OCI-LY1 (cell line): ENCODE measurements around the gene PCDHA1.
"Not testable (repeated sequence)": the region's sequence is repeated elsewhere in the genome, so short reads cannot be mapped to it uniquely, and the experiment has no call there.

ENCODE experiments used
- H2AFZ ChIP-seq: fragments of 200-600 bp; sonication (generic), shearing (Covaris generic); 2 replicates; pipeline ENCODE4 v1.6.0; 2014; ENCODE audit warnings: antibody characterized with exemption, mild to moderate bottlenecking, low read length
- H3F3A ChIP-seq: fragments of 200-600 bp; sonication (generic), shearing (Covaris generic); 2 replicates; pipeline ENCODE4 v1.6.0; 2014; ENCODE audit warnings: mild to moderate bottlenecking, antibody characterized with exemption, low read length, moderate library complexity; ENCODE audit not compliant: insufficient read depth
- H3K27ac ChIP-seq: fragments of 200-600 bp; sonication (generic); 2 replicates; pipeline ENCODE4 v1.5.1; 2014; ENCODE audit warnings: low read length, mixed run types, mild to moderate bottlenecking, low read depth; ENCODE audit not compliant: poor library complexity, severe bottlenecking
- H3K27me3 ChIP-seq: fragments of 200-600 bp; sonication (generic); 2 replicates; pipeline ENCODE4 v1.6.0; 2014; ENCODE audit warnings: antibody characterized with exemption, mild to moderate bottlenecking, low read length, moderate library complexity; ENCODE audit not compliant: insufficient read depth
- H3K36me3 ChIP-seq: fragments of 200-600 bp; sonication (generic); 2 replicates; pipeline ENCODE4 v1.6.1; 2014; ENCODE audit warnings: mild to moderate bottlenecking, antibody characterized with exemption, low read length, moderate library complexity, mixed read lengths; ENCODE audit not compliant: insufficient read depth
- H3K4me1 ChIP-seq: fragments of 200-600 bp; sonication (generic); 2 replicates; pipeline ENCODE4 v1.5.1; 2014; ENCODE audit warnings: mild to moderate bottlenecking, low read length, moderate library complexity; ENCODE audit not compliant: insufficient read depth, severe bottlenecking
- H3K4me2 ChIP-seq: fragments of 200-600 bp; sonication (generic), shearing (Covaris generic); 2 replicates; pipeline ENCODE4 v1.6.1; 2014; ENCODE audit warnings: low read length
- H3K4me3 ChIP-seq: fragments of 200-600 bp; sonication (generic); 2 replicates; pipeline ENCODE4 v1.5.1; 2014; ENCODE audit warnings: low read length, low read depth, mild to moderate bottlenecking, mixed read lengths; ENCODE audit not compliant: poor library complexity, severe bottlenecking
- H3K79me2 ChIP-seq: fragments of 200-600 bp; shearing (Covaris generic); 2 replicates; pipeline ENCODE4 v1.6.1; 2016; ENCODE audit warnings: mixed run types, low read length, mixed read lengths; ENCODE audit not compliant: insufficient read depth
- H3K9ac ChIP-seq: fragments of 200-600 bp; sonication (generic), shearing (Covaris generic); 2 replicates; pipeline ENCODE4 v1.6.1; 2014; ENCODE audit warnings: mild to moderate bottlenecking, low read length, mixed read lengths
- H3K9me2 ChIP-seq: fragments of 200-600 bp; sonication (generic), shearing (Covaris generic); 2 replicates; pipeline ENCODE4 v1.6.1; 2014; ENCODE audit warnings: low read depth, mild to moderate bottlenecking, low read length, mixed read lengths
- H3K9me3 ChIP-seq: fragments of 200-600 bp; shearing (Covaris generic); 2 replicates; pipeline ENCODE4 v1.6.1; 2014; ENCODE audit warnings: low read length, mixed read lengths
- H4K20me1 ChIP-seq: fragments of 200-600 bp; sonication (generic), shearing (Covaris generic); 2 replicates; pipeline ENCODE4 v1.6.0; 2016; ENCODE audit warnings: mild to moderate bottlenecking, low read length; ENCODE audit not compliant: insufficient read depth
- CTCF ChIP-seq: fragments of 200-600 bp; sonication (generic), shearing (Covaris generic); IDR thresholded peaks from 2 replicates; pipeline ENCODE4 v1.5.1; 2017; ENCODE audit warnings: mild to moderate bottlenecking, antibody characterized with exemption, low read length, moderate library complexity, mixed read lengths
- EZH2 ChIP-seq: fragments of 200-600 bp; sonication (generic), shearing (Covaris generic); IDR thresholded peaks from 2 replicates; pipeline ENCODE4 v1.8.0; 2017; ENCODE audit warnings: borderline replicate concordance, mixed run types, mild to moderate bottlenecking, antibody characterized with exemption, low read length, moderate library complexity, mixed read lengths

The PCDHA1 gene

DNA sequence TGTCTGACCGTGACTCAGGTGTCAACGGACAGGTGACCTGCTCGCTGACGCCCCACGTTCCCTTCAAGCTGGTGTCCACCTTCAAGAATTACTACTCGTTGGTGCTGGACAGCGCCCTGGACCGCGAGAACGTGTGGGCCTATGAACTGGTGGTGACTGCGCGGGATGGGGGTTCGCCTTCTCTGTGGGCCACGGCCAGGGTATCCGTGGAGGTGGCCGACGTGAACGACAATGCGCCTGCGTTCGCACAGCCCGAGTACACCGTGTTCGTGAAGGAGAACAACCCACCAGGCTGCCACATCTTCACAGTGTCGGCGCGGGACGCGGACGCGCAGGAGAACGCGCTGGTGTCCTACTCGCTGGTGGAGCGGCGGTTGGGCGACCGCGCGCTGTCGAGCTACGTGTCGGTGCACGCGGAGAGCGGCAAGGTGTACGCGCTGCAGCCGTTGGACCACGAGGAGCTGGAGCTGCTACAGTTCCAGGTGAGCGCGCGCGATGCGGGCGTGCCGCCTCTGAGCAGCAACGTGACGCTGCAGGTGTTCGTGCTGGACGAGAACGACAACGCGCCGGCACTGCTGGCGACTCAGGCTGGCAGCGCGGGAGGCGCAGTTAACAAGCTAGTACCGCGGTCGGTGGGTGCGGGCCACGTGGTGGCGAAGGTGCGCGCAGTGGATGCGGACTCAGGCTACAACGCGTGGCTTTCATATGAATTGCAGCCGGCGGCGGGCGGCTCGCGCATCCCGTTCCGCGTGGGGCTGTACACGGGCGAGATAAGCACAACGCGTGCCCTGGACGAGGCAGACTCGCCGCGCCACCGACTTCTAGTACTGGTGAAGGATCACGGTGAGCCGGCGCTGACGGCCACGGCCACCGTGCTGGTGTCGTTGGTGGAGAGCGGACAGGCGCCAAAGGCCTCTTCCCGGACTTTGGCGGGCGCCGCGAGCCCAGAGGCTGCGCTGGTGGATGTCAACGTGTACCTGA is 84.6 kb downstream of the PCDHA1 start:
- no peaks in the 10 kb centered on the region for H3K27me3 ChIP-seq
- TF ChIP-seq EZH2 (no peak), CTCF (no peak)
- H3K36me3 ChIP-seq, result no peaks in the 10 kb centered on the region
- H3K4me2 ChIP-seq, result no peak overlapping the region
- no peaks in the 10 kb centered on the region for H3K79me2 ChIP-seq
- no peak overlapping the region for H3K4me3 ChIP-seq
- no peak overlapping the region for H3K27ac ChIP-seq
- no peaks in the 10 kb centered on the region for H3F3A ChIP-seq
- H3K9me2 ChIP-seq, result no peaks in the 10 kb centered on the region
- H3K9ac ChIP-seq, result no peak overlapping the region
- no peak overlapping the region for H2AFZ ChIP-seq
- no peaks in the 10 kb centered on the region for H3K9me3 ChIP-seq
- no peaks in the 10 kb centered on the region for H4K20me1 ChIP-seq
- H3K4me1 ChIP-seq, result no peaks in the 10 kb centered on the region

- H4K20me1 ChIP-seq, result no peaks in the 10 kb centered on the region
- no peak within 1 kb of the TSS for H3K9ac ChIP-seq
- no peaks in the 10 kb centered on the region for H3K9me2 ChIP-seq
- H3K9me3 ChIP-seq, result no peaks in the 10 kb centered on the region
- H3K4me3 ChIP-seq, result no peak within 1 kb of the TSS
- TF ChIP-seq CTCF (peak; percentile 26), EZH2 (no peak)
- no peaks in the 10 kb centered on the region for H3F3A ChIP-seq
- no peaks in the 10 kb centered on the region for H3K79me2 ChIP-seq
- no peak within 1 kb of the TSS for H3K4me2 ChIP-seq
- H3K27ac ChIP-seq, result no peak within 1 kb of the TSS
- no peak within 1 kb of the TSS for H2AFZ ChIP-seq
- no peaks in the 10 kb centered on the region for H3K4me1 ChIP-seq
- H3K36me3 ChIP-seq, result no peaks in the 10 kb centered on the region
- H3K27me3 ChIP-seq, result no peaks in the 10 kb centered on the region
Observed at GRCh38 chr5:140875085-140876065, 89.4 kb downstream of the PCDHA1 start, which contains the start of gene PCDHA12. Gene PCDHA12 (plus strand): TSS chr5:140875308. CDS start chr5:140875473, 165 bp downstream.

GRCh38 chr5:140876541-140877261 is 90.8 kb downstream of the PCDHA1 start:
- not testable (repeated sequence) for H3K9me2 ChIP-seq, H3K4me1 ChIP-seq, H4K20me1 ChIP-seq, H3K79me2 ChIP-seq, H2AFZ ChIP-seq, H3K27me3 ChIP-seq, H3K9ac ChIP-seq, H3F3A ChIP-seq, H3K36me3 ChIP-seq, H3K9me3 ChIP-seq, H3K4me2 ChIP-seq, H3K27ac ChIP-seq, H3K4me3 ChIP-seq
